GM23248 (cell line): ENCODE measurements around the gene CSDE1.

Experiments
- EZH2 ChIP-seq: fragments of 200-600 bp; sonication (generic); IDR thresholded peaks from 2 replicates; pipeline ENCODE4 v1.6.1; 2018; ENCODE audit warnings: antibody characterized with exemption, mild to moderate bottlenecking; ENCODE audit not compliant: insufficient read depth, poor library complexity, severe bottlenecking
- EZH2phosphoT487 ChIP-seq: fragments of 200-600 bp; sonication (generic); IDR thresholded peaks from 2 replicates; pipeline ENCODE4 v1.6.1; 2018; ENCODE audit warnings: antibody characterized with exemption, moderate library complexity, mild to moderate bottlenecking, low read depth; ENCODE audit not compliant: insufficient read depth

- no peak for TF ChIP-seq EZH2
- TF ChIP-seq EZH2phosphoT487, result no peak
Measured at GRCh38 chr1:114671939-114672275, 85.9 kb downstream of the CSDE1 start.
